HG03457 (cell line): Measurements from ENCODE around the gene NTNG1.

Experiments
- ATAC-seq: cut with Tn5 transposase; IDR thresholded peaks from one replicate; pipeline ENCODE4 v1.9.1; 2021; ENCODE audit warnings: moderate number of reproducible peaks; ENCODE audit not compliant: unreplicated experiment

NTNG1 gene

GRCh38 chr1:107443860-107444259 lies 303.0 kb downstream of the NTNG1 start:
- ATAC-seq: no peak

- no peak for ATAC-seq
Observed at GRCh38 chr1:107444302-107444701, 303.5 kb downstream of the NTNG1 start.

GRCh38 chr1:107449326-107449725 lies 308.5 kb downstream of the NTNG1 start:
- no peak for ATAC-seq

- peak; percentile 66 for ATAC-seq
Observed at GRCh38 chr1:107450899-107451664, 310.2 kb downstream of the NTNG1 start.

DNA sequence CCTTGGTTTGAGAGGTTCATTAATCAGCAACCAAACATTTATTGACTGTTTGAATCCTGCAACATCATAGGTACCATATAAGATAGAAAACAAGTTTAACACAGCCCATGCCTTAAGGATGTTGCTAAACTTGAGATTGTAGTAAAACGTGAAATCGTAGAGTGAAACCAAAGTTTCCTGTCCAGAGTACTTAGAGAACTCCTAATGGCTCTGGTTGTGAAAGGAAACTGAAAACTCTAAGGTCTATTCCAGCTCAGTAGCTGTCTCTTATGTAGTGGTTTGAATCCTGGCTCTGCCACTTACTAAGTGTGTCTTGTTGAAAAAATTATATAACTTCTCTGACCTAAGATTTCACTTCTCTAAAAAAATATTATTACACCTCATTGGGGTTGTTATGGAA lies 310.9 kb downstream of the NTNG1 start:
- ATAC-seq: peak; percentile 28

- no peak for ATAC-seq
Observed at GRCh38 chr1:107454791-107455190, 314.0 kb downstream of the NTNG1 start.

GRCh38 chr1:107457989-107458388 lies 317.1 kb downstream of the NTNG1 start:
- no peak for ATAC-seq

GRCh38 chr1:107459204-107459904 lies 318.5 kb downstream of the NTNG1 start:
- no peak for ATAC-seq

DNA sequence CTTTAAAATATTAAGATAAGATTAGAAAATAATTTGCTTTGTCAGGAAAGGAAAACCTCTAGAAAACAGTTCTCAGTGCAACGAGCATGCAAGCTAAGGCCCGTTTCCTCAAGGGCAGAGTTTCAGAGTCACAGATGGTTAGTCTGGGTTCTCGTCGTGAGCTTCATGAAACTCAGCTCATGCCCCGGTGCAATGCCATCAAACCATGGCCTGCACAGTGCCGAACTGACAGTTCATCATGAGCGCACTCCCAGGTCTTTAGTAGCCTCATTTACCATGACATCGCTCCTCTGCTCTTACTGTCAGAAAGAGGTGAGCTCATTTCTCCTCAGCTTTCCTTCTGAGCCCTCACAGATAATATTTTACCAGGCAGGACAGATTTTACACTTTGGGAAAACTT lies 319.2 kb downstream of the NTNG1 start:
- peak; percentile 57 for ATAC-seq

- ATAC-seq: no peak
Observed at GRCh38 chr1:107464827-107465226, 324.0 kb downstream of the NTNG1 start.

DNA sequence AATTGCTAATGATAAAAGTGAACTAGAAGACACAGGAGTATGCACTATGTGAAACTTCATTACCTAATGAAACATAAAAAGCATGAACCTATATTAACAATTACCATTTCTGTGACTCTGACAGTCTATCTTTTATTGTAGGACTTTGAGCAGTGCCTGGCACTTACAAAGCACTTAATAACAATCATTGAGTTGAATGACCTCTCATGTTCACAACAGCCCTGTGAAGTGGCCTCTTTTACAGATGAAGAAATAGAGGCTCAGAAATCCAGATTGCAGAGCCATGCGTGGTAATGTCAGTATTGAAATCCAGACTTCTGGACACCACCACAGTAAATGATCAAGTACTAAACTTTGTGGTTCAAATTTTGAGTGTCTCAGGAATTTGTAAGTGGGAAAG lies 326.4 kb downstream of the NTNG1 start:
- no peak for ATAC-seq

DNA sequence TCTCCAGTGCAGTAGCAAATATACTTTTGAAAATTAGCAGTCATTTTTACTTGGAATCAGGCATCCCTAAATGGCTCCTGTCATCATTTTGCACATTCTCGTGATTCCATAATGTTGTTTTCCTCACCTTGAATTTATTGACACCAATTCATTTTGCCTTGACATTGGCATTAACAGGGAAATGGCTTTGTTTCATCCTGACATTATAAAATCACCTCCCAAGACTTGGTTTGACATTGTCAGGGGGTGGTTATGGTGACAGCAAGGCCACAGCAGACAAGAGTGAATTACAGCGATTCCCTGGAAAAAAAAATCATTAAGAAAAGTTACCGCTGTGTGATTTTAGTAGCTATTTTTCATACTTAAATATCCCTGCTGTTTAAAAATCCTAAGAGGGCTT lies 327.0 kb downstream of the NTNG1 start:
- ATAC-seq: no peak

GRCh38 chr1:107473065-107473464 lies 332.2 kb downstream of the NTNG1 start:
- no peak for ATAC-seq

DNA sequence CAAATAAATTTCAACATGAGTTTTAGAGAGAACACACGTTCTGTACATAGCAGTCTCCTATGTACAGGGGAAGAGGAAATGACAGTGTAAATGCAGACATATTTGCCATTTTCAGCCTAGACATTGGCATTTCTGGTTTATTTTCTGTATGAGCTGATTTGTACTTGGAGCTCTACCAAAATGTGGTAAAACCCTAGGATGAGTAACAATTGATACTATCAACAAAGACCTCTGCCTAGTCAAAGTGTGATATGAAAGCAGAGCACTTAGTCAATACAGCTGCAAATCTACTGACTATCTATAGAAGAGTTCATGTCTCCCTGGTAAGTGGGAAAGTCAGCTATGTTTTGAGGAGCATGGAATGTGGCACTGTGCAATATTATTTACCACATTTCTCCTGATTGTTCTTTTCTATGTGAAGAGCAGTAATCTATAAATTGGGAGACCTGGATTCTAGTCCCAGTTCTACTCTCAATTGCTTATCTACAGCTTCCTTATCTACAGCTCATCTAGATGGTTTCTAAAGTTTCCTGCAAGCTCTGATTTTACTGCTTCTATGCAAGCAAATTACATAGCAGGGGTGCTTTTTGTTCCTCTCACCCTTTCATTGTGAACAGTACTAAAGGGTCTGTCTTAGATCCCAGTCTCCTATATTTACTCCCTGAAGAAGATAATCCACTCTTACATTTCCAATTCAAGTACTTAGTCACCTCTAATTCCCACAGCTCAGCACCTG lies 334.2 kb downstream of the NTNG1 start:
- ATAC-seq: peak; percentile 74

GRCh38 chr1:107477233-107477632 lies 336.4 kb downstream of the NTNG1 start:
- no peak for ATAC-seq

GRCh38 chr1:107479865-107480350 lies 339.1 kb downstream of the NTNG1 start:
- no peak for ATAC-seq

- ATAC-seq: no peak
Observed at GRCh38 chr1:107480548-107481415, 339.9 kb downstream of the NTNG1 start.

- ATAC-seq: no peak
Observed at GRCh38 chr1:107481756-107482384, 341.0 kb downstream of the NTNG1 start.

GRCh38 chr1:107483949-107484348 lies 343.1 kb downstream of the NTNG1 start:
- no peak for ATAC-seq

GRCh38 chr1:107486349-107486748 lies 345.5 kb downstream of the NTNG1 start:
- ATAC-seq: no peak
